HEK293 (cell line): ENCODE data around the gene BRD2.

Experiments
- PBX3 ChIP-seq: sonication (generic); formaldehyde crosslinking; IDR thresholded peaks from 2 replicates; pipeline ENCODE4 v1.8.1; 2022; ENCODE audit warnings: mild to moderate bottlenecking, moderate library complexity, missing genetic modification reagents
- TRIM28 ChIP-seq: IDR thresholded peaks from 2 replicates; pipeline ENCODE4 v1.6.1; 2011; ENCODE audit warnings: low read length, control low read depth, borderline replicate concordance
- ZNF133 ChIP-seq: fragments of 450-650 bp; formaldehyde crosslinking; IDR thresholded peaks from 2 replicates; pipeline ENCODE4 v1.5.1; 2016; ENCODE audit warnings: missing biosample characterization, missing genetic modification characterization
- ZNF398 ChIP-seq: fragments of 450-650 bp; formaldehyde crosslinking; IDR thresholded peaks from 2 replicates; pipeline ENCODE4 v1.5.1; 2017; ENCODE audit warnings: missing biosample characterization, missing genetic modification characterization
- ZNF488 ChIP-seq: fragments of 450-650 bp; formaldehyde crosslinking; IDR thresholded peaks from 2 replicates; pipeline ENCODE4 v1.5.1; 2016; ENCODE audit warnings: missing biosample characterization, missing genetic modification characterization
- ZNF510 ChIP-seq: fragments of 450-650 bp; formaldehyde crosslinking; IDR thresholded peaks from 2 replicates; pipeline ENCODE4 v1.5.1; 2018; ENCODE audit warnings: mild to moderate bottlenecking, missing genetic modification characterization, missing biosample characterization; ENCODE audit not compliant: insufficient replicate concordance
- ZNF558 ChIP-seq: fragments of 450-650 bp; formaldehyde crosslinking; IDR thresholded peaks from 2 replicates; pipeline ENCODE4 v1.5.1; 2016; ENCODE audit warnings: missing biosample characterization, missing genetic modification characterization
- TF ChIP-seq, protein P1 (sequence below): fragments of 450-650 bp; formaldehyde crosslinking; IDR thresholded peaks from 2 replicates; pipeline ENCODE4 v1.5.1; 2016; ENCODE audit warnings: missing biosample characterization, missing genetic modification characterization
- TF ChIP-seq, protein P2 (sequence below): fragments of 450-650 bp; formaldehyde crosslinking; IDR thresholded peaks from 2 replicates; pipeline ENCODE4 v1.5.1; 2016; ENCODE audit warnings: missing biosample characterization, missing genetic modification characterization

GRCh38 chr6:32936239-32937152 lies 31.9 kb upstream of the BRD2 start:
- TF ChIP-seq, protein P1, sequence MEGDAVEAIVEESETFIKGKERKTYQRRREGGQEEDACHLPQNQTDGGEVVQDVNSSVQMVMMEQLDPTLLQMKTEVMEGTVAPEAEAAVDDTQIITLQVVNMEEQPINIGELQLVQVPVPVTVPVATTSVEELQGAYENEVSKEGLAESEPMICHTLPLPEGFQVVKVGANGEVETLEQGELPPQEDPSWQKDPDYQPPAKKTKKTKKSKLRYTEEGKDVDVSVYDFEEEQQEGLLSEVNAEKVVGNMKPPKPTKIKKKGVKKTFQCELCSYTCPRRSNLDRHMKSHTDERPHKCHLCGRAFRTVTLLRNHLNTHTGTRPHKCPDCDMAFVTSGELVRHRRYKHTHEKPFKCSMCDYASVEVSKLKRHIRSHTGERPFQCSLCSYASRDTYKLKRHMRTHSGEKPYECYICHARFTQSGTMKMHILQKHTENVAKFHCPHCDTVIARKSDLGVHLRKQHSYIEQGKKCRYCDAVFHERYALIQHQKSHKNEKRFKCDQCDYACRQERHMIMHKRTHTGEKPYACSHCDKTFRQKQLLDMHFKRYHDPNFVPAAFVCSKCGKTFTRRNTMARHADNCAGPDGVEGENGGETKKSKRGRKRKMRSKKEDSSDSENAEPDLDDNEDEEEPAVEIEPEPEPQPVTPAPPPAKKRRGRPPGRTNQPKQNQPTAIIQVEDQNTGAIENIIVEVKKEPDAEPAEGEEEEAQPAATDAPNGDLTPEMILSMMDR (tag by site-specific recombination): no peak
- TF ChIP-seq, protein P2, sequence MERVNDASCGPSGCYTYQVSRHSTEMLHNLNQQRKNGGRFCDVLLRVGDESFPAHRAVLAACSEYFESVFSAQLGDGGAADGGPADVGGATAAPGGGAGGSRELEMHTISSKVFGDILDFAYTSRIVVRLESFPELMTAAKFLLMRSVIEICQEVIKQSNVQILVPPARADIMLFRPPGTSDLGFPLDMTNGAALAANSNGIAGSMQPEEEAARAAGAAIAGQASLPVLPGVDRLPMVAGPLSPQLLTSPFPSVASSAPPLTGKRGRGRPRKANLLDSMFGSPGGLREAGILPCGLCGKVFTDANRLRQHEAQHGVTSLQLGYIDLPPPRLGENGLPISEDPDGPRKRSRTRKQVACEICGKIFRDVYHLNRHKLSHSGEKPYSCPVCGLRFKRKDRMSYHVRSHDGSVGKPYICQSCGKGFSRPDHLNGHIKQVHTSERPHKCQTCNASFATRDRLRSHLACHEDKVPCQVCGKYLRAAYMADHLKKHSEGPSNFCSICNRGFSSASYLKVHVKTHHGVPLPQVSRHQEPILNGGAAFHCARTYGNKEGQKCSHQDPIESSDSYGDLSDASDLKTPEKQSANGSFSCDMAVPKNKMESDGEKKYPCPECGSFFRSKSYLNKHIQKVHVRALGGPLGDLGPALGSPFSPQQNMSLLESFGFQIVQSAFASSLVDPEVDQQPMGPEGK: no peak
- TF ChIP-seq ZNF510: no peak
- no peak for TF ChIP-seq PBX3
- TF ChIP-seq TRIM28: no peak
- TF ChIP-seq ZNF558 (tag by site-specific recombination): no peak
- no peak for TF ChIP-seq ZNF133 (tag by site-specific recombination)
- no peak for TF ChIP-seq ZNF488 (tag by site-specific recombination)
- no peak for TF ChIP-seq ZNF398 (tag by site-specific recombination)
